HG02840 (cell line): ENCODE data around the gene PLA2G6.

Experiments
- ATAC-seq: cut with Tn5 transposase; IDR thresholded peaks from one replicate; pipeline ENCODE4 v1.9.1; 2021; ENCODE audit warnings: mild to moderate bottlenecking, moderate library complexity, moderate number of reproducible peaks; ENCODE audit not compliant: unreplicated experiment, low FRiP score

PLA2G6 gene

DNA sequence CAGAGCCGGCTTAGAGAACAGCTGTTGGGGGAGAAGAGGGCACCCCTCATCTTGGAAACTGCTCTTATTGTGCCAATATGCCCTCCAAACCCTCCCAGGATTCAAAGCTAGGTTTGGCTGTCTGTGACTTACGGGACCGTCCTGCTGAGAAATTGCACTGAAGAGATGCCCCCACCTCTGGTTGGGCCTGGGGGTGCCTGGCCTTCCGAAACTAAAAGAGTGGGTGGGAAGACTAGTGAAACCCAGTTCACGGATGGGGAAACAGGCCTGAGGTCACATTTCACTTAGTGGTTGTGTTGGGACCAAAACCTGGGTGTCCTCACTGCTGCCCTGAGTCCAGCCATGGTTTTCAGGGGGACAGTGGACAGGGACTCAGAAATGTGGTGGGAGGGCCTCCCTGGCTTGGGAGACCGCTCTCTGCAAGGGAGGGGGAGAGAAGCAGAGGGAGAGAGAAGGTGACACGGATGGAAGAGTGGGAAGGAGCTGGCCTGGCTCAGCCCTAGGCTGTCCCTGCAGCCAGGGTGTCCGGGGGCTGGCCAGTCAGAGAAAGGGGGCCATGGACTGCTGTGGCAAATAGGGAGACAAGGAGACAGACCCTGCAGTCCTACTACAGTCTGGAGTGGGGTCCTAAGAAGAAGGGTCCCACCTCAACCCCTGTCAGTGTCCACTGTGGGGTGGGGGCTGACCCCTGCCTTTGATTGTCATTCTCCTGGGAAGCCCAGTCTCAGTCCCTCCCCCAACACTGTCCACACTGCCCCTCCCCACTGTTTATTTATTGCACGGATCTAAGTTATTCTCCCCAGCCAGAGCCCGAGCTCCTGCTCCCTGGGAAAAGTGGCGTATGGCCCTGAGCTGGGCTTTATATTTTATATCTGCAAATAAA, 33.8 kb upstream of the PLA2G6 start:
- no peak for ATAC-seq

- ATAC-seq = no peak
Measured at GRCh38 chr22:38214302-38215056, 32.8 kb upstream of the PLA2G6 start.

GRCh38 chr22:38213990-38214301, 32.3 kb upstream of the PLA2G6 start:
- ATAC-seq = no peak

DNA sequence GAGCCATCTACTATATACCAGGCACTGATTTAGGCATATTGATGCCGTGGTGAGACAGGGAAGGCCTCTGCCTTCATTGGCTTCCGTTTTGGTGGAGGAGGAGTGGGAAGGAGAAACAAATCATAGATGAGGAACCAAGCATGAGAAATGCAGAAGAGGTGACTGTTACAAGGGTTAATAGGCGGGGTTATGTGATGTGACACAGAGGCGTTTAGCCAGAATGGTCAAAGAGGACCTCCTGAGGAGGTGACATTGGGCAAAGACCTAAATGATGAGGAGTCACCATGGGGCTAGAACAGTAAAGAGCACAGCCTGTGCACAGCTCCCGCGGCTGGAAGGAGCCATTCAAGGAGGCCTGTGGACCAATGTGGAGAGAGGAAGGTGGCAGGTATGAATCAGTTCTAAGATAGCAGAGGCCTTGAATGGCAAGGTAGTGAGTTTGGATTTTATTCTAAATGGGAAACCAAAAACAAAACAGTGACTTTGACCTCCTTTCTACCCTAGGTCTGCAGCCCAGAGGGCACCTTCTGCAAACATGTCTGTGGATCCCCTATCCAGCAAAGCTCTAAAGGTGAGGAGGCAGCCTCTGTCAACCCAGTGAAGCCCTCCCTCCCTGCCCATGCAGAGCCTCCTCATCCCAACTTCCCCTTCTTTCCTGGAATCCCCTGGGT, 31.8 kb upstream of the PLA2G6 start:
- no peak for ATAC-seq

- ATAC-seq = no peak
Measured at GRCh38 chr22:38212442-38212841, 30.8 kb upstream of the PLA2G6 start.

GRCh38 chr22:38211556-38211955, 29.9 kb upstream of the PLA2G6 start:
- no peak for ATAC-seq

- no peak for ATAC-seq
Measured at GRCh38 chr22:38208551-38208968, 26.9 kb upstream of the PLA2G6 start.

GRCh38 chr22:38207898-38208432, 26.3 kb upstream of the PLA2G6 start:
- no peak for ATAC-seq

- no peak for ATAC-seq
Measured at GRCh38 chr22:38205261-38206128, 23.9 kb upstream of the PLA2G6 start.

DNA sequence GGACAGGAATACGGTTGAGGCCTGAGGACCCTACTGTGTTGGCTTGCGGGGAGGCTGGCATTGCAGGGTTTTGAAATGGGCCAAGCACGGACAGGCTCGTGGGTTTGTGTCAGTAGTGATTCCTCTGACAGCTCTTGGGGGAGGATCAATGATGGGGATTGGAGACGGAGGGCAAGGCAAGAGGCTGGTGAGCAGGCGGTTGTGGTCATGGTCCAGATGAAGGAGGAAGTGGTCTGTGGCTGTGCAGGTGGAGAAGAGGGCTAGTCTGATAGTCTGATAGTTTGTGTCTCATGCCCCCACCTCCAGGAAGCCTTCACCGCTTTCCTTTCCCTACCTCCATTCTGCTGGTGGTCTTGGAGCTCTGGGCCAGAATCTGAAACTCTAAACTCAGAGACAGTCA, 23.2 kb upstream of the PLA2G6 start:
- ATAC-seq = no peak

DNA sequence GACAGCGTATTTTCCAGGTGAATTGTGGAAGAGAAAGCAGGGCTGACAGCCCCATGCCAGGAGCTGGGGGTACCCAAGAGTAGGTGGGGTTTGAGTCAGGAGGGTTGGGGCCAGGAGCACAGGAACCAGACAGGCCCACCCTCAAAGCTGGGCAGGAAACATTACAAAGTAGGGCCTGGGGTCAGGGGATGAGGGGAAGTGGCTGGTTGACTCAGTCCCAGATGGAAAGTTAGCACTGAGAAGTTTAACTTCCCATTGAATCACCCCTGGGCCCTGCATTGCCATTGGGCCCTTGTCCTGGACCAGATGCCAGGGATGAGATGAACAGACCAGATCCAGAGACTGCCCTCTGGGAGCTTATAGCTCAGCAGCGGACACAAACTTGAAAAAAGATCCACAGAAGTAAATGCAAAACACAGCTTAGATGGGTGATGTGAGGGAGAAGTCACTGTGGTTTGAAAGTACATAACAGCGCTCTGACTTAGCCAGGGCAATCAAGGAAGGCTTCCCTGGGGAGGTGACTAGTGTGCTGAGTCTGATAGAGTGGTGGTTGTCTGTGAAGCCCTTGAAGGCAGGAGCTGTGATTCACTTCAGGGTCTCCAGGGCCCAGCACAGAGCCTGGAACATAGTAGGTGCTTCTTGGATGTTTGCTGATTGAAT, 22.4 kb upstream of the PLA2G6 start:
- no peak for ATAC-seq

DNA sequence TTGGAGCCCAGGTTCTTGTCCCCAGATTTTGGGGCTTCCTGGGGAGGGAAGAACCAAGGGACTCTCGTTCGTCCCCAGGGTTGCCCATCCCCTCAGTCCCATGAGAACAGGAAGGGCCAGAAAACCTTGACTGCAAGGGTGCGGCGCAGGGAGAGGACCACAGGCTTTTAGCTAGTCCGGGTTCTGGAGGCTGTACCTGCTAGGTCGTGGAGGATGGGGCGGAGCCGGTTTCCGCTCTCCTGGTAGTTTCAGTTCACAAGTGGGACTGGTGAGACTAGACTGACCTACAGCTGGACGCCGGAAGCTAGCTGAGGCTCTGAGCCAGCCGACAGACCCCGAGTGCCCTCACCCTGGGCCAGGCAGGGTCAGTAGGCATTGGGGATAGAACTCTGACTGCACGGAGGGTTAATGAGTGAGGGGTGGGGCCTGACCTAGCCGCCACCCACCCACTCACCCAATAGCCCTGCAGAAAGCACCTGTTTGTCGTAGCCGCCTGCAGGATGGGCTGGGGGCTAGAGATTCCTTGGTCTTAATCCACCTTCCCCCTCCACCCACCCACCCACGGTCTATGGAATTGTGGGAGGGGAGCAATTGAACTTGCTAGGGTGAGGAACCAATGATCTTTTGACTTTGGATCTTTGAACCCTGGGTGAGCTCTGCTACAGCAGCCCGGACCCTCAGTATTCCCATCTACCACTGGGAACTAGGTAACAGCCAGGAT, 21.6 kb upstream of the PLA2G6 start:
- no peak for ATAC-seq

DNA sequence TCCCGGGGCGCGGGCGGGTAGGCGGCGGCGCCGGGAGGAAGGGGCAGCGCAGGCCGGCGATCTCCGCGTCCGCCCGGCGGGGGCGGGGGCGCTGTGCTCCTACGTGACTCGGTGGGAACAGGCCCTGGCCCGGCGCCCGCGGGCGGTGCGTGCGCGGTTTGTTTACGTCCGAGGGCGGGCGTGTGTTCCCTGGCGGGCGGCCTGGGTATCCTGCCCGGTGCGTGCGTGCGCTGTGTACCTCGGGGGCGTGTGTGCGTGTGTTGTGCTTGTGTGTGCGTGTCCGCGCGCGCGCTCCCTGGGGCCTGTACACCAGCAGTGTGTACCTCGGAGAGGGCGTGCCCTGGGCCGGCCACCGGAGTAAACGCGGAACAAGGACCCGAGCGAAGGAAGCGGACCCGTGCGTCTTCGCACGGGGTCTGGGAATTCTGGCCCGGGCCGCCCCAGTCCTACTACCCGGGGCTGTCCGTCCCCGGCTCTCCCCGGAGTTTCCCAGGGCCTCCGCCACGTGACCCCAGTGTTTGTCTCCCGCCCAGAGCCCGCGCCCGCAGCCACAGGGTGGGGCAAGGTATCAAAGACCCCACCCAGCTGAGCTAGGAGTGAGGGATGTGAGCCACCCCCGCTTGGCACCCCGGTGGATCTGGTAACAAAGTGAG, 20.9 kb upstream of the PLA2G6 start:
- ATAC-seq = peak; percentile 13

- peak; percentile 54 for ATAC-seq
Measured at GRCh38 chr22:38201711-38202436, 20.2 kb upstream of the PLA2G6 start, which contains the start of gene MAFF. MAFF (plus strand) TSS chr22:38201994; CDS start chr22:38213854, 11,860 bp downstream.

DNA sequence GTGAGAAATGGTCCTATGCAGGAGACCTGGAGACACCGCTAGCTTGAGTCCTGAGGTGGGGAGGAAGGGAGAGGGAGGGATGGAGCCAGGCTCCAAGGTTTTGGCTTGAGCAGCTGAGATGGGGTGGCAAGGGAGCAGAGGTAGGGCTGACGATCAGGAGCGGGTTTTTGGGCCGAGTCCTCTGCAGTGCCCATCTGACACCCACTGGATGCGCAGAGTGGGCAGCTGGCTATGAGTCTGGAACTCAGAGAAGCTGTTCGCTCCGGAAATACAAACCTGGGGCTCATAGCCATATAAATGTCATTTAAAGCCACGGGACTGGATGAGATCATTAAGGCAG, 19.7 kb upstream of the PLA2G6 start:
- ATAC-seq = no peak

GRCh38 chr22:38199826-38200559, 18.4 kb upstream of the PLA2G6 start:
- ATAC-seq = no peak

- no peak for ATAC-seq
Measured at GRCh38 chr22:38196791-38197419, 15.3 kb upstream of the PLA2G6 start.
